Mammary epithelial cell (primary cell): Measurements from ENCODE around the gene NECAB3.

Experiments
- EZH2 ChIP-seq: IDR thresholded peaks from 2 replicates; pipeline ENCODE4 v1.6.1; 2012; ENCODE audit warnings: low read length, inconsistent platforms, borderline replicate concordance
- TF ChIP-seq, protein P1 (sequence below), 2 donors: IDR thresholded peaks in 1 of 2; conservative IDR thresholded peaks in 1 of 2; 2 replicates each; pipeline ENCODE4 v1.5.1; 2011 to 2012; ENCODE audit warnings: inconsistent platforms in 2 of 2, low read length in 2 of 2, mild to moderate bottlenecking in 2 of 2, control low read depth in 1 of 2, low read depth in 1 of 2; ENCODE audit not compliant: insufficient read depth in 1 of 2; ENCODE audit errors: extremely low read depth in 1 of 2

DNA sequence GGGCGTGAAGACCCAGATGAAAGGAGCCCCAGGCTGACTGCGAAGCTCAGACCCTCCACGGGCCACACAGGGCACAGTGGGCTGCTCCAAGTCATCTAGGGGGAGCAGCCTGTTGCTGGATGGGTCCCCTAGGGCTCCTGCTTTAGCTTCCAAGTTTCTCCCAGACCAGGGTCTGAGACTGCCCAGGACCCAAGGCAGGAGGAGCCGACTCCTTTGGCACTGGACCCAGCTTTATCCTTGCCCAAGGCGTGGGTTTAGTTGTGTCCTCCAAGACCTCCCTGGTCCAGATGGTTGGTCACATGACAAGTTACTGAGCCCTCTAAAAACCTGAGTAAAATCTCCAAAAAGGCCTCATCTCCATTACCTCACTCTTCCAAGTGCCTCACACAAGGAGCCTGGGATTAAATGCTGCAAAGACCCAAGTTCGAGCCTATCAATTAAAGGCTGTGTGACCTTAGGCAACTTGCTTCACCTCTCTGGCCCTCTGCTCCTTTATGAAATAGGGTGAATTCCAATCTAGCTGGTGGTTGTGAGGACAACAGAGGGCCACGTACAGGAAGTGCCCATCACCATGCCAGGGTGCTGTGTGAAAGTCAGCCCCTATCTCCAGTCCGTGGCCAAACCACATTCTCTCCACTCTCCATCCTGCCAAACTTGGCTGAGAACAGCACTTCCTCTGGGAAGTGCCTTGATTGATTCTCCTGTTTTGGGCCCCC lies 2.5 kb downstream of the NECAB3 start:
- no peak for TF ChIP-seq EZH2
- TF ChIP-seq, protein P1, sequence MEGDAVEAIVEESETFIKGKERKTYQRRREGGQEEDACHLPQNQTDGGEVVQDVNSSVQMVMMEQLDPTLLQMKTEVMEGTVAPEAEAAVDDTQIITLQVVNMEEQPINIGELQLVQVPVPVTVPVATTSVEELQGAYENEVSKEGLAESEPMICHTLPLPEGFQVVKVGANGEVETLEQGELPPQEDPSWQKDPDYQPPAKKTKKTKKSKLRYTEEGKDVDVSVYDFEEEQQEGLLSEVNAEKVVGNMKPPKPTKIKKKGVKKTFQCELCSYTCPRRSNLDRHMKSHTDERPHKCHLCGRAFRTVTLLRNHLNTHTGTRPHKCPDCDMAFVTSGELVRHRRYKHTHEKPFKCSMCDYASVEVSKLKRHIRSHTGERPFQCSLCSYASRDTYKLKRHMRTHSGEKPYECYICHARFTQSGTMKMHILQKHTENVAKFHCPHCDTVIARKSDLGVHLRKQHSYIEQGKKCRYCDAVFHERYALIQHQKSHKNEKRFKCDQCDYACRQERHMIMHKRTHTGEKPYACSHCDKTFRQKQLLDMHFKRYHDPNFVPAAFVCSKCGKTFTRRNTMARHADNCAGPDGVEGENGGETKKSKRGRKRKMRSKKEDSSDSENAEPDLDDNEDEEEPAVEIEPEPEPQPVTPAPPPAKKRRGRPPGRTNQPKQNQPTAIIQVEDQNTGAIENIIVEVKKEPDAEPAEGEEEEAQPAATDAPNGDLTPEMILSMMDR (conservative IDR thresholded peaks at IDR 0.05 in 1 of 2, IDR thresholded peaks at IDR 0.05 in 1 of 2; ENCODE audit: extremely low read depth in 1 of 2, insufficient read depth in 1 of 2, low read depth in 1 of 2, low read length in 2 of 2): no peak
